HG02943 (cell line): Measurements from ENCODE around the gene ANKRD7.
"Not testable (repeated sequence)": the region's sequence is repeated elsewhere in the genome, so short reads cannot be mapped to it uniquely, and the experiment has no call there.

Experiments
- ATAC-seq: cut with Tn5 transposase; IDR thresholded peaks from one replicate; pipeline ENCODE4 v1.9.1; 2021; ENCODE audit warnings: mild to moderate bottlenecking, low read depth, moderate library complexity; ENCODE audit not compliant: unreplicated experiment

Gene ANKRD7

DNA sequence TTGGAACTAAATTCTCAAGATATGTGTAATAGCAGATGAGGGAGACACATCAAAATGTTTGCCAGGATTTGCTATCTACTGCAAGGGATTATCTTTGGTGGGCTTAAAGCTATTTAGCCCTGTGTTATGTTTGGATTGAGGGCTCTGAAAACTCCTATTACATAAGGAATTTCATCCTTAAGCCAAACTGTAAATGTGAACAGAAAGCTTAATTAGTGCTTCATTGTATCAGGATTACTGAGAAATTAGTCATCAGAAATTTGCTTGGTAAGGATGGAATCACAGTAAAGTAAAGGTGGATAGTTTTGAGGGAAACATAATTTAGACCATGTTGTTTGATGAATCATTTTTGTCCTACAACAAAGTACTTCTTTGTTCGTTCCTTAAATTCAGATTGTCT, 8.3 kb downstream of the ANKRD7 start:
- ATAC-seq = no peak

DNA sequence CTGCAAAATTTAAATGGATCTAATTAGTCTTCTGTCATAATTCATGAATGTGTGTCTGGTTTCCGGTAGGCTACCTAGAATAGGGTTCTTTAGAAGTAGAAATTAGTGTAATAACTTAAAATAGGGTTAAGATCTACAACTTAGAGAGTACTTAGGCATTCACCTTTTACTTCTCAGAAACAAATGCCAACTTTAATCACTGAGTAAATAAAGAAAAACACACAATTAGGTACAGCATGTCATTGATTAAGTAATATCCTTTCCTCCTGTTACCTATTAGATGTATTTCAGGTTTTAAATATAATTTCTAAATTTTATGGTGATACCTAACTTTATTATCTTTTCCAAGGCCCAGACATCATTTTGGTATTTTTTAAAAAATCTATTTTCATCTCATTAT, 9.3 kb downstream of the ANKRD7 start:
- ATAC-seq = no peak

DNA sequence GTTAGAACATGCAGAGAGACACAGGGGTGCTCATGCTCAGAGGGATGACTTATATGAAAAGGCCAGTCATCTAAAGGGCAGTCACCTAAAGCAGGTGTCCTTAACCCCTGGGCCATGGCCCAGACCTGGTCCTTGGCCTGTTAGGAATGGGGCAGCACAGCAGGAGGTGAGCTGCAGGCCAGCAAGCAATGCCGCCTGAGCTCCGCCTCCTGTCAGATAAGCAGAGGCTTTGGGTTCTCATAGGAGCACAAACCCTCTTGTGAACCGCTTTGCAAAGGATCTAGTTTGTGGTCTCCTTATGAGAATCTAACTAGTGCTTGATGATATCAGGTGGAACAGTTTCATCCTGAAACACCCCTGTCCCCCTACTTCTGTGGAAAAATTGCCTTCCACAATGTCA, 14.5 kb downstream of the ANKRD7 start:
- no peak for ATAC-seq

GRCh38 chr7:118240320-118240719, 15.8 kb downstream of the ANKRD7 start:
- not testable (repeated sequence) for ATAC-seq

DNA sequence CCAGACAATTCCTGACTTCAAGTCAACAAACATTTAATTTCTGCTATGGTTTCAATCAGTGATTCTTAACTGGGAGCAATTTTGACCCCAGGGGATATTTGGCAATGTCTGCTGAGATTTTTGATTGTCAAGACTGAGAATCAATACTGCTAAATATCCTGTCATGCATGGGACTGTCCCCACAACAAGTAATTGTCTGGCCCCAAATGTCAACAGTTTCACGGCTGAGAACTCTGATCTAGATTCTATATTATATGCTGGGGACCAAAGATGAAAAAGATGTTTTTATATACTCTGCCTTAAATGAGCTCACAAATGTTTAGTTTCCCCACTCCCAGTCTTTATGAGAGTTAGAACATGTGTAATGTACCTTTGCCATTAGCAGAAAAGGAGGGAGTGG, 19.2 kb downstream of the ANKRD7 start:
- no peak for ATAC-seq

DNA sequence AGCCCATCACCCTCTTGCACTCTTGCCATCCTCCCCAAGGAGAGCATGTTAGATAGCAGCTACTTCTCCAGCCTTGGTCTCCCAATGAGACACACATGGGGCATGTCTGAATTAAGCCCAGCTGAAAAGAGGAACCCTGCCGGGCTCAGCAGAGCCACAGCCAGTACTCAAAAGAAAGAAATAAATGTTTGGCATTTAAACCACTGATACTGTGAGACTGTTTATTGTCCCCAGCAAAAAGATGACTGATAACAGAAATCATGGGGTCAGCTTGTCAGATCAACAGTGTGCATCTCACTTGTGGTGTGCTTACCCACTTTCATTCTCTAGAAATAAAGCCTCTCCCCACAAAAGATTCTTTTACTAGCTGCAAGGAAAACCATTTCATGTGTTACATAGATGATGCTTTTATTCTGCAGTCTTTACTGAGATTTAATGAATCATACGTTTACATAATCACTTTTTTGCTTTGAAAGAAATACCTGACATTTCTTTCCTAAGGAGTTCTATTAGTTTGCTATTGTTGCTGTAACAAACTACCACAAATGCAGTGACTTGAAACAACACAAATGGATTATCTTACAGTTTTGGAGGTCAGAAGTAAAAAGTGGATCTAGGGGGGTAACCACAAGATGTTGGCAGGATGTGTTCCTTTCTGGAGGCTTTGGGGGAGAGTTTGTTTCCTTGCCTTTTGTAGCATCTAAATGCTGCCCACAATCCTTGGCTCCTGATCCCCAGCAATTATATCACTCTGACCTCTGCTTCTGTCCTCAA, 20.9 kb downstream of the ANKRD7 start:
- no peak for ATAC-seq

DNA sequence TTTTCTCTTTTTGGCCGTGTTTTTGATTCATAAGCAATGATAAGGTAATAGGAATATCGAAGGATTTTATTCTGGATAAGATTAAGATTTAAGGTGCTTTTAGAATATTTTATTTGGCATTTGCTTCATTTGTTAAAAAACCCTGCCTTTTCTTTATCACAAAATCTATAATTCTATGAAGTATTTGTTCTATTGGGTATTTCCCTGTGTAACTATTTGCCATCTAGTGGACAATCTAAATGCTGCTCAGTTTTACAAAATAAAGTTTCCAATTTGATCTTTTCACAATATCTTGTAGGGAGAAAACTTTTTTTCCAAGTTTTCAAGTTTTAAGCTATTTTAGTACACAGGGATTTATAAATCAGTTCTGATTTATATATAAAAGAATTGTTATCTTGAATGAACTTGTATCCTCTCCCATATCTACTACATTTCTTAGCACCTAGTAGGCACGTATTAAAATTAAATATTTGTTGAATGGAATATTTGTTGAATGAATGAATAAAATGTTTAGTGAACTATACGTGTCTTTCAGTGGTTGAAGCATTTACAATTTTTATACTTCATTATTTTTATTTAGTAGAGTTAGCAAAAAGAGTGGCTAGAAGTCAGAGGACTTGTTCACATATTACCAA, 26.5 kb downstream of the ANKRD7 start:
- ATAC-seq = no peak

DNA sequence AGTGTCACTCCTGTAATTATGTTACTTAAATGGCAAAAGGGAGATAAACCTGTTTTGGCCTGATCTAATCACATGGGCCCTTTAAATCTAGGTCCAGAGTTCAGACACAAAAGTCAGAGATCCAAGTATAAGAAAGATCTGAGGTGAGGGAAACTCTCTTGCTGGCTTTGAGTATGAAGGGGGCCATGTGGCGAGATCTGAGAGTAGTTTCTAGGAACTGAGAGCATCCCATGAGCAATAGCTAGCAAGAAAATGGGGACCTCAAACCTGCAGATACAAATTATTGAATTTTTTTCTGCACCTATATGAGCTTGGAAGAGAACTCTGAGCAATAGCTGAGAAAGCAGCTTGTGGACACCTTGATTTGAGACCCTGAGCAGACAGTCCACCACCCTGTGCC, 27.6 kb downstream of the ANKRD7 start:
- no peak for ATAC-seq

DNA sequence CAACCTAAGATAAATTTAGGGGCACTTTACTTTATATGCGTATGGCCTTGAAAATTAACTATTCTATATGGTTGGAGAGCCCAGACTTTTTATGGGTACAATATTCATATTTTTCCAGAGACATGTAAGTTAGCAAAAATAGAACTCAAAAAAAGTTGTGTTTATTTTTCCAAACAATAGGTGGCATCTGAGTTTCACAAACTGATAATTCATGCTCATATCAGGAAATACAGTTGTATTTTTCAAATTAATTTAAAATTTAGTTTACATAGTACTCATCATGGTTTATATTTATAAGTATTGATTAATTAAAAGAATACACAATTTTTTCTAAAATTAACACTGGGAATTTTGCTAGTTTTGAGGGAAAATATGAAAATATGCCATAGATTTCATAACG, 34.6 kb downstream of the ANKRD7 start:
- ATAC-seq = no peak

DNA sequence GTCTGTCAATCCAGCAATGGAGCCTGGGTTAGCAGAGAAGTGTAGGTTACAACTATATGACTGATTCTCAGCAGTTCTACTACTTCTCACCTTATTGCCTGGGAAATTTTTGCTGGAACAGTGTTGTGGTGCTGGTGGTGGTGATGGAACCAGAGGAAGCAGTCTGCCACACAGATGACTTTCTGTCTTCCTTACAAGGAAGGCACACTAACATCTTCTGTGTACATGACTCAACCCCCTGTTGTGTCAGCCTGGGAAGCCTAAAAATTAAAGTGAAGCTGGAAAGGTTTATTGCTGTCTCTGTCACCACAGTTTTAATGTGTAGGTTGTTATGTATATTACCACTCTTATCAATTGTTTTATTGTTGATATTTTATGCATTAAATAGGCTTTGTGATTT, 40.3 kb downstream of the ANKRD7 start:
- ATAC-seq = no peak

- no peak for ATAC-seq
Observed at GRCh38 chr7:118280319-118281012, 56.0 kb downstream of the ANKRD7 start.

DNA sequence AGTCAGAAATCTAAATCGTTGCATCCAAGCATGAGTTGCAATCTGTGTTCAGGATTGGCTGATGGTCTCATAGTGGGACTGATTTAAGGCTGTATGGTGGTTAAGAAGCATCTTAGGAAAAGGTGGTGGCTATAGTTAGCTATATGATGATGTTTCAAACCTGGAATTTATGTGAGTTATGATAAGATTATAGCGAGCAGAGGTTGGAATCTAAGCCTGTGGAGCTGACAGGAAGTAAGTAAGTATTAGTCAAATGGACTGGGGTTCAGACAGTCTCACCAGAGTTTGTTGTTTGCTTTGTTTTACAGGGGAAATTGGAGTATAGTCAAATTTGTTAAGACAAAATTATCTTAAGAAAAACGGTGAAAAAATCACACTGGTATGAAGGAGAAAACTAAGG, 56.7 kb downstream of the ANKRD7 start:
- ATAC-seq = no peak

DNA sequence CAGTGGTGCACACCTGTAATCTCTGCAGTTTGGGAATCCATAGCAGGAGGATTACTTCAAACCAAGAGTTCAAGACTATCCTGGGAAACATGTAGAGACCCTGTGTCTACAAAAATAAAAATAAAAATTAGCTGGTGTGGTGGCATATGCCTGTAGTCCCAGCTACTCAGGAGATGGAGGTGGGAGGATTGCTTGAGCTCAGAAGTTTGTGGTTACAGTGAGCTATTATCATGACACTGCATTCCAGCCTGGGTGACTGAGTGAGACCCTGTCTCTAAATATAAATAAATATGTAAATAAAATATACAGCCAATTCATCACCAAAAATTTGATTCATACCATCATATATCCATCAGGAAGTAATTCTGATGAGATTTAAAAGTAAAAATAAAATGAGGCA, 60.9 kb downstream of the ANKRD7 start:
- no peak for ATAC-seq

DNA sequence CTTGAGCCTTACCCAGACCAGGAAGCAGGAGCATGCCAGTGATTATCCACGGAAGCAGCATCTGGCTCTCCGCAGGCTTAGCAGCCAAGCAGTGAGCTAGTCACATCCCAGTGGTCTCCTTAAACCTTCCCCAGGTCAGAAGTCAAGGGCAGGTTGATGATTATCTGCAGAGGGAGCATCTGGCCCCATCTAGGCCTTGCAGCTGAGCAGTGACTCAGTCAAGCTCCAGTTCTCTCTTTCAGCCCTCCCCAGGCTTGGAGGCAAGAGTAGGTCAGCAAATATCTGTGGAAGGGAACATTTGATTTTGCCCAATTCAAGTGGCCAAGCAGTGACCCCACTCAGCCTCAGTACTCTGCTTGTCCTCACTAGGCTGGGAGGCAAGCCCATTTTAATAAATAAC, 61.6 kb downstream of the ANKRD7 start:
- no peak for ATAC-seq

GRCh38 chr7:118288098-118288497, 63.6 kb downstream of the ANKRD7 start:
- peak; percentile 71 for ATAC-seq

DNA sequence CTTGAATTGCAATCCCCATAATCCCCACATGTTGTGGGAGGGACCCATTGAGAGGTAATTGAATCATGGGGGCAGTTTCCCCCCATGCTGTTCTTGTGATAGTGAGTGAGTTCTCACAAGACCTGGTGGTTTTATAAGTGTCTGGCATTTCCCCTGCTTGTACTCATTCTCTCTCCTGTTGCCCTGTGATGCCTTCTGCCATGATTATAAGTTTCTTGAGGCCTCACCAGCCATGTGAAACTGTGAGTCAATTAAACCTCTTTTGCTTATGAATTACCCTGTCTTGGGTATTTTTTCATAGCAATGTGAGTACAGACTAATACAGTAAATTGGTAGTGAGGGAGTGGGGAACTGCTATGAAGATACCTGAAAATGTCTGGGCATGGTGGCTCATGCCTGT, 65.0 kb downstream of the ANKRD7 start:
- ATAC-seq = no peak
